NCI-H2196 treated with DMSO at 0.1 percent for 48 hours (cell line): Measurements from ENCODE around the gene CDON.
A peak's percentile ranks its signal among the peaks of the same experiment; 100 is the strongest.

Experiments used
- DNase-seq: peaks from one replicate; lab custom pipeline; 2025; ENCODE audit not compliant: unreplicated experiment; lab: John Stamatoyannopoulos, UW

The CDON gene

GRCh38 chr11:126062679-126063506 lies at the start of gene CDON:
TSS of gene CDON (minus strand) at chr11:126062866. CDS start at chr11:126023476, 39,390 bp downstream.
- DNase-seq = peak; percentile 92

- DNase-seq = no peak
These were observed 48.9 kb upstream of the CDON start for GRCh38 chr11:126111458-126112116.

- DNase-seq = no peak
These were observed 47.5 kb upstream of the CDON start for GRCh38 chr11:126109941-126110731.

- no peak for DNase-seq
These were observed 44.1 kb upstream of the CDON start for GRCh38 chr11:126106594-126107328.

GRCh38 chr11:126105748-126106080 lies 43.0 kb upstream of the CDON start:
- DNase-seq = no peak

- DNase-seq = no peak
These were observed 42.5 kb upstream of the CDON start for GRCh38 chr11:126105022-126105747.

- DNase-seq = peak; percentile 39
These were observed 41.8 kb upstream of the CDON start for GRCh38 chr11:126104420-126104819.

GRCh38 chr11:126103150-126103549 lies 40.5 kb upstream of the CDON start:
- DNase-seq = no peak

GRCh38 chr11:126102436-126102981 lies 39.8 kb upstream of the CDON start:
- peak; percentile 30 for DNase-seq

GRCh38 chr11:126101930-126102283 lies 39.2 kb upstream of the CDON start:
- DNase-seq = no peak

- DNase-seq = no peak
These were observed 38.7 kb upstream of the CDON start for GRCh38 chr11:126101251-126101929.

- no peak for DNase-seq
These were observed 38.0 kb upstream of the CDON start for GRCh38 chr11:126100716-126101115.

- DNase-seq = no peak
These were observed 35.6 kb upstream of the CDON start for GRCh38 chr11:126098204-126098769.

- no peak for DNase-seq
These were observed 33.1 kb upstream of the CDON start for GRCh38 chr11:126095745-126096144.

- DNase-seq = peak; percentile 67
These were observed 27.8 kb upstream of the CDON start for GRCh38 chr11:126090452-126090851.

GRCh38 chr11:126088999-126089398 lies 26.3 kb upstream of the CDON start:
- DNase-seq = no peak

GRCh38 chr11:126086248-126086647 lies 23.6 kb upstream of the CDON start:
- no peak for DNase-seq

- DNase-seq = peak; percentile 65
These were observed 21.9 kb upstream of the CDON start for GRCh38 chr11:126084608-126084912.

- DNase-seq = peak; percentile 76
These were observed 21.4 kb upstream of the CDON start for GRCh38 chr11:126083829-126084607.
